GM12891 (cell line): ENCODE measurements around the gene EML3.

Experiments used
- POLR2A ChIP-seq: IDR thresholded peaks from 2 replicates; pipeline ENCODE4 v1.6.1; 2011; ENCODE audit warnings: low read depth, low read length, control low read depth
- POU2F2 ChIP-seq: IDR thresholded peaks from 2 replicates; pipeline ENCODE4 v1.6.1; 2011; ENCODE audit warnings: low read depth, mild to moderate bottlenecking, control low read depth, low read length, moderate library complexity
- TAF1 ChIP-seq: IDR thresholded peaks from 2 replicates; pipeline ENCODE4 v1.6.1; 2011; ENCODE audit warnings: low read depth, low read length, control low read depth

- TF ChIP-seq POU2F2 (no peak), POLR2A (no peak), TAF1 (no peak)
Observed at GRCh38 chr11:62648967-62649364, 36.4 kb upstream of the EML3 start.
